ENCODE data around the gene GREB1.

The GREB1 gene

DNA sequence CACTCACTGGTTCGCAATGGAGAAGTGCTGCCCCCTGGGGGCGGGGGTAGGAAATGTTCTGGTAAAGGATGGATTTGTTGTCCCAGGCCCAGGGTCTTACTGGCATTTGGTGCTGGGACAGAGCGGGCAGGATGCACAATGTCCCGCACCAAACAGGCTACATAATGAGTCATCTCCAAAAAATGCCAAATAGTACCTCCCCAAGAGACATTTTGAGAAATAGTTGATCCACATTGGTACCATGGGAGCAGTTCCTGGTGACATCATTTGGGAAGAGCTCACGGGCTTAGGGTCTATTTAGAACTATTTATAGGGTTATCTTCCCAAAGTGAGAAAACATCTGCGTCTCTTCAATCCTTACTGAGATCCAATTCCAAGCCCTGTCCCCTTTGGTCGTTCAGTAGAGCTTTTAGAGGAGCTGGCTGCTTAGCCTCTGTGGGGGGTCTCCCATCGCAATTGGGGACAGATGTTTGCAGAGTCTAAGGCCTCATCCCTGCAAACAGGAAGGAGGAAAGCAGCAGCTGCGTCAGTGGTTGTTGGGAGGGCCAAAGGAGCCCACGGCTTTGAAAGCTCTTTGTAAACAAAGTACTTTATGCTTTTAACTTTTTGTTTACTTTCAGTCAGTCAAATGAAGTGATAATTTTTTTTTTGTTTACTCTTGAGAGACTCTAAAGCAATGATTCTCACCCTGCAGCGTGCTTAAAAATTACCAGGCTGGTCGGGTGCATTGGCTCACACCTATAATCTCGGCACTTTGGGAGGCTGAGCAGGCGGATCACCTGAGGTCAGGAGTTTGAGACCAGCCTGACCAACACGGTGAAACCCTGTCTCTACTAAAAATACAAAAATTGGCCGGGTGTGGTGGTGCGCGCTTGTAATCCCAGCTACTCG lies 49.3 kb downstream of the GREB1 start:
- H3K4me1 ChIP-seq = peaks cover 0 to 5% (median 2%) of the 10 kb centered on the region in 4 donors
- peak; percentile 54 to 74 for DNase-seq
- intact Hi-C loops (cut with DNase I; ENCODE audit: low total_unique reads) = loop anchor here (5.0 kb wide), 1 partner anchor 106 kb away; no protein-coding TSS in a partner anchor
- TF ChIP-seq, protein P1, sequence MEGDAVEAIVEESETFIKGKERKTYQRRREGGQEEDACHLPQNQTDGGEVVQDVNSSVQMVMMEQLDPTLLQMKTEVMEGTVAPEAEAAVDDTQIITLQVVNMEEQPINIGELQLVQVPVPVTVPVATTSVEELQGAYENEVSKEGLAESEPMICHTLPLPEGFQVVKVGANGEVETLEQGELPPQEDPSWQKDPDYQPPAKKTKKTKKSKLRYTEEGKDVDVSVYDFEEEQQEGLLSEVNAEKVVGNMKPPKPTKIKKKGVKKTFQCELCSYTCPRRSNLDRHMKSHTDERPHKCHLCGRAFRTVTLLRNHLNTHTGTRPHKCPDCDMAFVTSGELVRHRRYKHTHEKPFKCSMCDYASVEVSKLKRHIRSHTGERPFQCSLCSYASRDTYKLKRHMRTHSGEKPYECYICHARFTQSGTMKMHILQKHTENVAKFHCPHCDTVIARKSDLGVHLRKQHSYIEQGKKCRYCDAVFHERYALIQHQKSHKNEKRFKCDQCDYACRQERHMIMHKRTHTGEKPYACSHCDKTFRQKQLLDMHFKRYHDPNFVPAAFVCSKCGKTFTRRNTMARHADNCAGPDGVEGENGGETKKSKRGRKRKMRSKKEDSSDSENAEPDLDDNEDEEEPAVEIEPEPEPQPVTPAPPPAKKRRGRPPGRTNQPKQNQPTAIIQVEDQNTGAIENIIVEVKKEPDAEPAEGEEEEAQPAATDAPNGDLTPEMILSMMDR (IDR thresholded peaks at IDR 0.05) = peak; percentile 31 to 41
- H3K9me3 ChIP-seq = no peaks in the 10 kb centered on the region
- peaks cover 0 to 10% of the 10 kb centered on the region in 2 donors for H3K27me3 ChIP-seq
- H3K36me3 ChIP-seq = no peaks in the 10 kb centered on the region
- no peak overlapping the region for H3K27ac ChIP-seq
- no peak overlapping the region for H3K4me3 ChIP-seq

DNA sequence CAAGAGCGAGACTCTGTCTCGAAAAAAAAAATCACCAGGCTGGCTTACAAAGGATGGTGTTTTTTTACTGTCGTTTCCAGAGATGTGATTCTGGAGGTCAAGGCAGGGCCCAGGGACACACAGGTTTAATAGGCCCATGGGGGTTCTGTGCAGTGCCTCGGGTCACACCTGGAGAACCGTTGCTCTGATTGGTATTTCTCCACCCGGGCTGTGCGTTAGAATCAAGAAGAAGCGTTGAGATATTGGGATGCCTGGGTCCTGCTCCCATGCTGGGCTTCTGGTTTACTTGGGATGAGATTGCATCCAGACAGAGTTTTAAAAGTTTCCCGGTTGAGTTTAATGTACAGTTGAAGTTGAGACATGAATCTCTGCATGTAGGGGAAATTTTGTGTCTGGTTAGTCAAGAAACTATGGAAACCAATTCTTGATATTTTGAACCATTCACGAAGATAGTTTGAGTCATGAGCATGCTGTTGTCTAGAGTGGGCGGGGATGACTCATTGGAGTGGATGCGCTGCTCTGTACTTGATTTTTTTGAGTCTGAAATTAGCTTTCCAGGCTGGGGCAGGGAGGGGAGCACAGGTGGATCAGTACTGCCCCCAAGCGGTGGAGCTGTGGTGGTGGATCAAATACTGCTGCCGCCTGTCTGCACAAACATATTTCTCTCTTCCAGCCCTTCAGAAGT lies 50.1 kb downstream of the GREB1 start:
- Histone ChIP-seq H3K27me3 (peaks cover 0 to 16% of the 10 kb centered on the region in 2 donors), H3K4me3 (no peak overlapping the region), H3K36me3 (no peaks in the 10 kb centered on the region), H3K4me1 (peaks cover 0 to 5% (median 2%) of the 10 kb centered on the region in 4 donors), H3K27ac (no peak overlapping the region), H3K9me3 (no peaks in the 10 kb centered on the region)
- TF ChIP-seq, protein P1 (IDR thresholded peaks at IDR 0.05) = peak; percentile 32 to 39
- DNase-seq = peak in 1 of 2 donors; percentile 68
- intact Hi-C loops (cut with DNase I; ENCODE audit: low total_unique reads) = loop anchor here (5.0 kb wide), 1 partner anchor 107 kb away; no protein-coding TSS in a partner anchor

DNA sequence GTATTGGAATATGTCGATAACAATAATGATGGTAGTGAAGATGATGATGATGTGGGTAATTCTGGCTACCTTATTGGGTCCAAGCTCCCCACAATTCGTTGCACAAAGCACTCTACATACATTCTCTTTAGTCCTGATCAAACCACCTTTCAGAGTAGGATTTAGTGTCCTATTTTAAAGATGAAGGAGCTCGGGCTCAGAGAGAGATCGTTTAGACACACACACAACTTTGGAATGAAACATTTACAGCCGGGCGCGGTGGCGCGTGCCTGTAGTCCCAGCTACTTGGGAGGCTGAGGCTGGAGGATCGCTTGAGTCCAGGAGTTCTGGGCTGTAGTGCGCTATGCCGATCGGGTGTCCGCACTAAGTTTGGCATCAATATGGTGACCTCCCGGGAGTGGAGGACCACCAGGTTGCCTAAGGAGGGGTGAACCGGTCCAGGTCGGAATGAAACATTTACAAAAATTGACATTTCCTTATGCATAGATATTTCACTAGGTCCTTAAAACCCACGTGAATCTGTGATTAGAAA lies 50.7 kb downstream of the GREB1 start:
- H3K4me3 ChIP-seq = no peak overlapping the region
- TF ChIP-seq, protein P1 (IDR thresholded peaks at IDR 0.05) = no peak
- H3K4me1 ChIP-seq = peaks cover 0 to 5% (median 2%) of the 10 kb centered on the region in 4 donors
- H3K27me3 ChIP-seq = peaks cover 0 to 16% of the 10 kb centered on the region in 2 donors
- peak in 1 of 2 donors; percentile 15 for DNase-seq
- no peaks in the 10 kb centered on the region for H3K9me3 ChIP-seq
- no peaks in the 10 kb centered on the region for H3K36me3 ChIP-seq
- no peak overlapping the region for H3K27ac ChIP-seq
- intact Hi-C loops (cut with DNase I; ENCODE audit: low total_unique reads) = loop anchor here (5.0 kb wide), 1 partner anchor 107 kb away; no protein-coding TSS in a partner anchor

DNA sequence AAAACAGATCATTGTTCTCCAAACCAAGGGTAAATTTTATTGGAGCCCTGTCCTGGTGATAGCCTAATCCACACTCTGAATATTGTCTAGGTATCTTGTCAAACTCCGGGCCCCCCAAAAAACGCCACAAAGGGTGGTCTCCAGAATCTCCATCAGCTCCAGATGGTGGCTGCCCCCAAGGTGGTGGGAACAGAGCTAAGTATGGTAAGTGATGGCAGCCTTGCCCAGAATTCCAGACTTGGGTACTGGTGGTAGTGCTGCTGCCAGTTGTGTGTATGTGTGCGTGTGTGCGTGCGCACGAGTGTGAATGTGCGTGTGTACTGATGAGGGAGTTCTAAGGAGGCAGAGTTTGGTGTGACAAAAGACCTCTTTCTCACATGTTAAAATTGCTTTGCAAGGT lies 51.2 kb downstream of the GREB1 start:
- Histone ChIP-seq H3K27ac (no peak overlapping the region), H3K4me1 (peaks cover 0 to 5% (median 2%) of the 10 kb centered on the region in 4 donors), H3K4me3 (no peak overlapping the region), H3K36me3 (no peaks in the 10 kb centered on the region), H3K9me3 (no peaks in the 10 kb centered on the region), H3K27me3 (peaks cover 0 to 16% of the 10 kb centered on the region in 2 donors)
- intact Hi-C loops (cut with DNase I; ENCODE audit: low total_unique reads) = no loop called here
- peak in 1 of 2 donors; percentile 18 for DNase-seq
- TF ChIP-seq, protein P1 (IDR thresholded peaks at IDR 0.05) = no peak

DNA sequence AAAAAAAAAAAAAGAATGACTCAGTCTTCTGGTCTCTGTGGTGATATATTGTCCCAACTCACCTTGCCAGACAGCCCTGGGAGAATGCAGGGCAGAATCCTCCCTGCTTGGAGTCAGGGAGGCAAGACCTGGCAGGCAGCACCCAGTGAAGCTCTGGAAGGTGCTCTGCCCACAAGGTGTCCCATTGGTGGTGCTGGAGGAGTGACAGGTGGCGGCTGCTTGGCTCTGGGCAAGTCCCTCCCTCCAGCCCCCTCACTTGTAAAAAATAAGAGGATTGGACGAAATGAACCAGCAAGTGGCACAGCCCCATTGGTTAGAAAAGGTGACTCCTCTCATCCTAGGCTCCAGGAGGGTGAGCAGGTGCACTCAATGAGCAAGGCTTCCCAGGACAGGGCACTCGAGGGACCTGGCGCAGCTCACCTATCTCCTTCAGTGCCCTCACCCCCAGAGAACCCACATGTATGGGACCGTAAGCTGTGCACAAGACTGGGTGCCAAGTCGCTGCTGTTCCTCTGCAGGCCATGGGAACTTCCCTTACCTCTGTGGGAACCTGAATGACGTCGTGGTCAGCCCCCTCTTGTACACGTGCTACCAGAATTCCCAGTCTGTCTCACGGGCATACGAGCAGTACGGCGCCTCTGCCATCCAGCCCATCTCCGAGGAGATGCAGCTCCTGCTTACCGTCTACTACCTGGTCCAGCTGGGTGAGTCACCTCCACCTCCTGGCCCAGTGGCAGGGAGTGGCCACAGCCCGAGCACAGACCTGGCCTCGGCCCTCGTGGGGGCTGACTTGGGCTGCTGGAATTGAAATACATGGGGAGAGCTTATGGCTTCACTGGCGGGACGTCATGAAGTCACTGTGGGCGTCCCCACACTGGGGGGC lies 54.6 kb downstream of the GREB1 start:
- TF ChIP-seq, protein P1 (IDR thresholded peaks at IDR 0.05) = no peak
- no peak for DNase-seq
- H3K36me3 ChIP-seq = no peaks in the 10 kb centered on the region
- H3K4me3 ChIP-seq = no peak overlapping the region
- no peaks in the 10 kb centered on the region for H3K9me3 ChIP-seq
- H3K27me3 ChIP-seq = peaks cover 0 to 8% of the 10 kb centered on the region in 2 donors
- intact Hi-C loops (cut with DNase I; ENCODE audit: low total_unique reads) = no loop called here
- no peak overlapping the region for H3K27ac ChIP-seq
- H3K4me1 ChIP-seq = no peaks in the 10 kb centered on the region
